ENCODE data around the gene LAP3.
"Not testable (repeated sequence)": the region's sequence is repeated elsewhere in the genome, so short reads cannot be mapped to it uniquely, and the experiment has no call there.

Gene LAP3

DNA sequence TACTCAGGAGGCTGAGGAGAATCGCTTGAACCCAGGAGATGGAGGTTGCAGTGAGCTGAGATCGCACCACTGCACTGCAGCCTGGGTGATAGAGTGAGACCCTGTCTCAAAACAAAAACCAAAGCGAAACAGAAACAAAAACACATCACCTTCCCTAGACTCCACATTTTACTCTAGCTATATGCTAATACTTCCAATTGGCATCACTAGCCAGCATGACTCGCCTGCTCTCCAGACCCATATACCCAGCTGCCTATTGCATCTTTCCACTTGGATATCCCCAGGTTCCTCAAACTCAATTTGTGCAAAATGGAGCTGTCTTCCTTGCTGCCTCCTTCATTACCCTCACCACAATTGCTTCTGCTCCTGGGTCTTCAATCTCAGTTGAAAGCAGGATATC, 22.4 kb upstream of the LAP3 start:
- ATAC-seq (ENCODE audit: low read depth), result no peak
- no peaks in the 10 kb centered on the region for H3K4me1 Mint-ChIP-seq
- no peaks in the 10 kb centered on the region for H3K36me3 Mint-ChIP-seq
- H3K27me3 Mint-ChIP-seq, result peaks cover 16% of the 10 kb centered on the region
- H3K27ac Mint-ChIP-seq, result no peak overlapping the region
- no peak for DNase-seq (ENCODE audit: low spot score in 2 of 2)
- H3K4me3 Mint-ChIP-seq, result no peak overlapping the region
- H3K9me3 Mint-ChIP-seq, result no peaks in the 10 kb centered on the region

DNA sequence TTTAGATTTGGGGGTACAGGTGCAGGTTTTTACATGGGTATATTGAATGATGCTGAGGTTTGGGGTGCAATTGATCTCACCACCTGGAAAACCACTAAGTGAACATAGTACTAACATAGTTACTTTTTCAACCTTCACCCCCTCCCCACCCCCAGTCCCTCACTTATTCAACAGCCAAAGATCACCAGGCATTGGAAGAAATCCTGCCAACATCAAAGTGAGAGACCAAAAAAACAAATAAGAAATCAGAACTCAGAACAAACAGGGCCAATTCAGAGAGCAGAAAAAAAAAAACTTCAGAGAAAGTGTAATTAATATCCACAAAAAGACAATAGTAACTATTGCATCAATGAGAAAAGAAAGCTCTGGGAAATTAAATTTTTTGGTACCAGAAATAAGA, 20.5 kb upstream of the LAP3 start:
- Mint-ChIP-seq H3K4me1 (no peaks in the 10 kb centered on the region), H3K4me3 (no peak overlapping the region), H3K27ac (no peak overlapping the region), H3K36me3 (no peaks in the 10 kb centered on the region), H3K9me3 (no peaks in the 10 kb centered on the region), H3K27me3 (peaks cover 13% of the 10 kb centered on the region)
- DNase-seq (ENCODE audit: low spot score in 2 of 2) (no peak), ATAC-seq (ENCODE audit: low read depth) (no peak)

DNA sequence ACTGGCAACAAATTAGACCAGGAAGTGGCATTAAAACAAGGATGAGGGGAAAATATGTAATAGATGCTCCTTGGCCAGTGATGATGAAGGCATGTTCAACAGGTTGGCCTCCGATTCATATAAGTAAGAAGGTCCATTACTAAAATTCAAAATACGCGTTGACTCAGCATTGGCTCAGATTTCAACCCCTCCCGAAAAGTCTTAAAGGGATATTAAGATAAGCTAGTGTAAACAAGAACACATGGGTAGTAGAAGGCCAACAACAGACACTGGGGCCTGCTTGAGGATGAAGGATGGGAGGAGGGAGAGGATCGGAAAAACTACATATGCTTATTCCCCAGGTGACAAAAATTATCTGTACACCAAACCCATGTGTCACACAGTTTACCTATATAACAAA, 19.1 kb upstream of the LAP3 start:
- DNase-seq (ENCODE audit: low spot score in 2 of 2) (no peak), ATAC-seq (ENCODE audit: low read depth) (no peak)
- H3K4me1 Mint-ChIP-seq, result no peaks in the 10 kb centered on the region
- H3K36me3 Mint-ChIP-seq, result no peaks in the 10 kb centered on the region
- no peak overlapping the region for H3K4me3 Mint-ChIP-seq
- peaks cover 9% of the 10 kb centered on the region for H3K27me3 Mint-ChIP-seq
- H3K9me3 Mint-ChIP-seq, result no peaks in the 10 kb centered on the region
- no peak overlapping the region for H3K27ac Mint-ChIP-seq

DNA sequence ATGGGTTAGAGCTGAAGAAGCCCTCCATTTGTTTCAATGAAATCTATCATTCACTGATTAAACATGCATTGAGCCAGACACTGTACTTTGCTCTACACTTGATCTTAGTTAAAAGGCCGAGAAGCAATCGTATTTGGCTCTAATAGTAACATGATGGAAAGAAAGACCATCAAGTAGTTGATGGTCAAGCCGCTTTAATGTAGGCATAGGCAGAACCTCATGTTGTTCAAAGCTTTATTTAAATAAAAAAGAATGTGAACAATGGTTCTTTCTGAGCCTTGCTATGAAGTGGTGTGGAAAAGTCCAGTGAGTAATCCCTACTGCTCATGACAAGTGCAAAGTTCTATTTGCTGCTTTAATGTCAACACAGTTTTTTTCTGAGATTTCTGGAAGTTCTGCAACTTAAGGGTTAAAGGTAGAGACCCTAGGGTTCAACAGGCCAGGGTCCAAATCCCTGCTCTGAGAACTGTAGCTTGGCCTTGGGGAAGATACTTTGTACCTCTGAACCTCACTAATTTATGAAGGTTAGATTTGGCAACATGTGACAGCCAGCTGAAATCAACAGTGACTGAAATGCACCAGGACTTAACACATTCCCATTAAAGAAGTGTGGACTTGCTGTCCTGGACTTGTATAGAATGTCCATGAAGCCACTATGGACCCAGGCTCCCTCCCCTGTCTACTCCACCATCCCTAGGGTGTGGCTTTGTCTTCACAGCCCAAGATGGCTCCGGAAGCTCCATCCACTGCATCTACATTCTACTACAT, 17.9 kb upstream of the LAP3 start:
- Mint-ChIP-seq H3K9me3 (no peaks in the 10 kb centered on the region), H3K27ac (no peak overlapping the region), H3K36me3 (no peaks in the 10 kb centered on the region), H3K4me1 (no peaks in the 10 kb centered on the region), H3K27me3 (peaks cover 9% of the 10 kb centered on the region), H3K4me3 (no peak overlapping the region)
- no peak for ATAC-seq (ENCODE audit: low read depth)
- no peak for DNase-seq (ENCODE audit: low spot score in 2 of 2)

DNA sequence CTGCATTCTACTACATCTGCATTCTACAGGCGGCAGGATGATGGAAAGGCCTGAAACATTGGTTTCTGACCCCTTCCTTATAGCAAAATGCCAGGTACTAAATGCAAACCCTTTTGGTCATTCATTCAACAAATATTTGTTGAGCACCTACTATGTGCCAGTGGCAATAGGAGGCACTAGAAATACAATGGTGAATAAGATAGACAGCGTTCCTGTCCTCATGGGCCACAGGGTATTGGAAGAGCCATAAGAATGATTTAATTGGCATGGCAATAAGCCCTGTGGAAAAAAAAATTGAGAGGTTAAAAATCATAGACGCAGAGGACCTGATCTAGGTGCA, 17.3 kb upstream of the LAP3 start:
- H3K4me1 Mint-ChIP-seq, result no peaks in the 10 kb centered on the region
- ATAC-seq (ENCODE audit: low read depth), result no peak
- no peak overlapping the region for H3K4me3 Mint-ChIP-seq
- H3K9me3 Mint-ChIP-seq, result no peaks in the 10 kb centered on the region
- no peaks in the 10 kb centered on the region for H3K36me3 Mint-ChIP-seq
- no peak for DNase-seq (ENCODE audit: low spot score in 2 of 2)
- H3K27ac Mint-ChIP-seq, result no peak overlapping the region
- H3K27me3 Mint-ChIP-seq, result peaks cover 9% of the 10 kb centered on the region

DNA sequence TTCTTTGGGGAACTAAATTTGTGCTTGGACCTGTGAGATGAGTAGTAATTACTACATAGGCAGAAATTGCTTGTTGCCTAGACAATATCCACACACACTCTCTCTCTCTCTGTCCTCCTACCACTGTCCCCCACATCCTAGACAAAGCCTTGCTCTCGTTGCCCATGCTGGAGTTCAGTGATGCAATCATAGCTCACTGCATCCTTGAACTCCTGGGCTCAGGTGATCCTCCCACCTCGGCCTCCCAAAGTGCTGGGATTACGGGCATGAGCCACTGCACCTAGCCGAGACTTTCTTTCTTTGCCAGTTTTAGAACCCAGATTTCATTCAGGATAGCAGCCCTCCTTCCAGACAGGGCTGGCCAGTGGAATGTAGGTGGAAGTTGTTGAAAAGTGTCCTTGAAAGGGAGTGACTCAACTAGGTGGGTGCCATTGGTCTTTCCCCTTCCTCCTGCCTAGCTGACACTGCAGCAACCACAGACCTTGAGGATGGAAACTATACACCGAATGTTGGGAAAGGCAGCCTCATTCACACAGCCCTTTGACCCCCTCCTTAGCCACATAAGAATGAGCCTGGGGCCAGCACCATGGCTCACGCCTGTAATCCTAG, 16.8 kb upstream of the LAP3 start:
- H3K27ac Mint-ChIP-seq, result no peak overlapping the region
- no peak overlapping the region for H3K4me3 Mint-ChIP-seq
- H3K36me3 Mint-ChIP-seq, result no peaks in the 10 kb centered on the region
- ATAC-seq (ENCODE audit: low read depth), result no peak
- no peak for DNase-seq (ENCODE audit: low spot score in 2 of 2)
- H3K27me3 Mint-ChIP-seq, result peaks cover 6% of the 10 kb centered on the region
- H3K9me3 Mint-ChIP-seq, result no peaks in the 10 kb centered on the region
- H3K4me1 Mint-ChIP-seq, result no peaks in the 10 kb centered on the region

DNA sequence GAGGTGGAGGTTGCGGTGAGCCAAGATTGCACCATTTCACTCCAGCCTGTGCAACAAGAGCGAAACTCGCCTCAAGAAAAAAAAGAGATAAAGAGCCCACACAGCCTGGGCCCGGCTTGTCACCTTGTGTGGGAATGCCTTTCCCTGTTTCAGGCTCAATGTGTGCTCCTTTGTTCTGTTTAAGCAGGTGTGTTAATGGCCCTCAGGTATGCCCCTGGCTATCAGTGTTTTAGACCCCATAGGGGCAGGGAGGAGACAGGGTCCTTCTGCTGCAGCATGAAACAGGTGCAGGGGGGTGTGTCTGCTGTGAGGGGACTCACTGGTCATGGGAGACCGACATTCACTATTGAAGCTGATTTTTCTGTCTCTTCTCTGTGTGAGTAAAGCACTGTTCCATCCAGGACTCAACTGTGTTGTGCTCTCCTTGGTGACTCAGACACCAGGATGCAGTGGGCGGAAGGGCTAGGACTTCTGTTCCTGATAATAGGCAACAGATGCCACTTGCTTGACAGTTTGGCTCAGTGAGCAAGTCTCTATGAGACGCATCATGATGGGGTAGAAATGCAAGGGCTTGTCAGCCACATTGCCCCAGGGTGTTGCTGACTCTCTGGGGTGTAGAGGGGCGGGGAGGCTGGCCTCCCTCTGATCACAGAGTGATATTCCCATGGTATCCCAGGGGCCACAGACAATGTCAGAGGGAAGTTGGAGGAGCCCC, 15.6 kb upstream of the LAP3 start:
- peaks cover 3% of the 10 kb centered on the region for H3K27me3 Mint-ChIP-seq
- ATAC-seq (ENCODE audit: low read depth), result no peak
- no peak overlapping the region for H3K4me3 Mint-ChIP-seq
- H3K36me3 Mint-ChIP-seq, result no peaks in the 10 kb centered on the region
- no peaks in the 10 kb centered on the region for H3K9me3 Mint-ChIP-seq
- no peak overlapping the region for H3K27ac Mint-ChIP-seq
- no peak for DNase-seq (ENCODE audit: low spot score in 2 of 2)
- no peaks in the 10 kb centered on the region for H3K4me1 Mint-ChIP-seq

DNA sequence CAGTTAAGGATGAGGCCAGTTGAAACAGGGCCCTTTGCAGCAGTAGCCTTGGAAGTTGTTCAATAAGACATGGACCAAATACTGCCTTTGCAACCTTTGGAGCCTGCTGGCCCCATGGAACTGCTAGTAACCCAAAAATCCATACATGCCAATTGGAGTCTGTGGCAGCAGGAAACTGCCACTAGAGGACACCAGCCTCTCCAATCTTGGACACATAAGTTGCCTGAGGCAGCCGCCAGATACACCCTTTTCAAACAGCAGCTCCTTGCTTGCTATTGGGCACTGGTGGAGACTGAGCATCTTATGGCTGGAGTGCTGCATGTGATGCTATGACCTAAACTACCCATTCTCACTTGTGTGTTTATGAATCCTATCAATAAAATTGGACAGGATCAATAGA, 14.8 kb upstream of the LAP3 start:
- DNase-seq (ENCODE audit: low spot score in 2 of 2) (no peak), ATAC-seq (ENCODE audit: low read depth) (no peak)
- Mint-ChIP-seq H3K27me3 (peaks cover 2% of the 10 kb centered on the region), H3K4me1 (no peaks in the 10 kb centered on the region), H3K27ac (no peak overlapping the region), H3K4me3 (no peak overlapping the region), H3K36me3 (no peaks in the 10 kb centered on the region), H3K9me3 (no peaks in the 10 kb centered on the region)

DNA sequence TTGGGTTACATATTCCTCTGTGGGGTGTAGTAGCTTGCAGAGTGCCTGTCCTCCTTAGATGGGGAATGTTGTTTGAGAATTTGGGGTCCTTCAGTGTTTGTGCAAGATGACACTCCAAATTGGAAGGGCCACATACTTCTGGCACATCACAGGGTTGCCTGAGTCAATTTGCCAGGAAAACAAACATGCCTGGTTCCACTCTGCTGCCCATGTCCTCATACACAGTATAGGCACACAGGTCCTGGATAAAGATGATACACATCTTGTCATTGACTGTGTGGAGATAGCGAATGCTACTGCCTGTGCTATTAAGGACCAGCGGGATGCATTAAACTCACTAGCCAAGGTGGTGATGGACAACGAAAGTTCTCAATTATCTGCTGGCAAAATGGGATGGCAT, 11.2 kb upstream of the LAP3 start:
- DNase-seq (ENCODE audit: low spot score in 2 of 2), result no peak
- Mint-ChIP-seq H3K4me1 (no peaks in the 10 kb centered on the region), H3K27ac (no peak overlapping the region), H3K9me3 (no peaks in the 10 kb centered on the region), H3K36me3 (no peaks in the 10 kb centered on the region), H3K4me3 (no peak overlapping the region), H3K27me3 (peaks cover 2% of the 10 kb centered on the region)
- ATAC-seq (ENCODE audit: low read depth), result no peak

DNA sequence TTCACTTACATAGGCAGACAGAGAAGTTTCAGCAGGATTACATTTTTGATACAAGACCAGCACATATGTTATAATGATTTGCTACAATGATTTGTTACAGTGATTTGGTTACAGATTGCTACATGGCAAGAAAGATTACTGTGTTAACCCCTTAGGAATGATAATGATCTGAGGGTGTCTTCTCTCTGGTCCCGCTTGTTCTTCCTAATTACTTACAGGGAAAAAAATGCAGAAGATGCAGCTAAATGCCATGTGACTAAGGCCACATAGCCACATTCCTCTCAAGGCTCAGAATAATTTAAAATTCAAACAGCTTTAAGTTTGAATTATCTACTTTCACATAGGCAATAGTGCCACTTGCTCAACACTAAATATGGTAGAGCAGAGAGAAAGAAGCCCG, 9.7 kb upstream of the LAP3 start:
- Mint-ChIP-seq H3K27ac (no peak overlapping the region), H3K4me1 (no peaks in the 10 kb centered on the region), H3K27me3 (peaks cover 2% of the 10 kb centered on the region), H3K4me3 (no peak overlapping the region), H3K9me3 (no peaks in the 10 kb centered on the region), H3K36me3 (no peaks in the 10 kb centered on the region)
- no peak for DNase-seq (ENCODE audit: low spot score in 2 of 2)
- no peak for ATAC-seq (ENCODE audit: low read depth)

DNA sequence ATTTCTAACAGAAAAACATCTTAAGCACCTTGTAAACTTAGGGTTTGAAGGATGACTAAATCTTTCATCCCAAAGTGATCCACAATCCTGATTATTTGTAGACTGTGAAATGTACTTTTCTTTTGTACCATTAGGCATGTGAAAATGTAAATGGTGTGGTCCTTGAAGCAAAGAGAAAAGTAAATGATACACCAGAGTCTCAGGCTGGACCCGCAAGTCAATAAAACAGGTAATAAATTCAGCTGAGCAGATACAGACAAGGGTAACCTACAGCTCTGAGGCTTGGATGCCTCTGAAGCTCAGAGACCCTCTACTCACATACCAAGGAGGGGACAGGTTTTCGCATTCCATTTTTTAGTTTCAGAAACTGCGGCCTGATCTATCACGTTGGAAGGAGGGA, 2.8 kb upstream of the LAP3 start:
- peaks cover 16% of the 10 kb centered on the region for H3K4me1 Mint-ChIP-seq
- H3K27ac Mint-ChIP-seq, result no peak overlapping the region
- DNase-seq (ENCODE audit: low spot score in 2 of 2), result no peak
- H3K36me3 Mint-ChIP-seq, result no peaks in the 10 kb centered on the region
- ATAC-seq (ENCODE audit: low read depth), result no peak
- H3K27me3 Mint-ChIP-seq, result peaks cover 2% of the 10 kb centered on the region
- no peaks in the 10 kb centered on the region for H3K9me3 Mint-ChIP-seq
- H3K4me3 Mint-ChIP-seq, result no peak overlapping the region

DNA sequence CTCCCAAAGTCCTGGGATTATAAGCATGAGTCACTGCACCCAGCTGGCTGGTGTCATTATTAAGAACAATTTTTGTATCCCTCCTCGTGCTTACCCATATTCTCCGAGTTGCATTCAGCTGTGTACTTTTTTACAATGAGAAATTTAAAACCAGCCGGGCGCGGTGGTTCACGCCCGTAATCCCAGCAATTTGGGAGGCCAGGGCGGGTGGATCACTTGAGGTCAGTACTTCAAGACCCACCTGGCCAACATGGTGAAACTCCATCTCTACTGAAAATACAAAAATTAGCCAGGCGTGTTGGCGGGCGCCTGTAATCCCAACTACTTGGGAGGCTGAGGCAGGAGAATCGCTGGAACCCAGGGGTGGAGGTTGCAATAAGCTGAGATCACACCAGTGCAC, 1.8 kb upstream of the LAP3 start:
- not testable (repeated sequence) for ATAC-seq (ENCODE audit: low read depth); H3K9me3 Mint-ChIP-seq; H3K36me3 Mint-ChIP-seq; H3K27ac Mint-ChIP-seq; H3K4me3 Mint-ChIP-seq; H3K27me3 Mint-ChIP-seq; DNase-seq (ENCODE audit: low spot score in 2 of 2)
- H3K4me1 Mint-ChIP-seq, result peaks cover 16% of the 10 kb centered on the region

DNA sequence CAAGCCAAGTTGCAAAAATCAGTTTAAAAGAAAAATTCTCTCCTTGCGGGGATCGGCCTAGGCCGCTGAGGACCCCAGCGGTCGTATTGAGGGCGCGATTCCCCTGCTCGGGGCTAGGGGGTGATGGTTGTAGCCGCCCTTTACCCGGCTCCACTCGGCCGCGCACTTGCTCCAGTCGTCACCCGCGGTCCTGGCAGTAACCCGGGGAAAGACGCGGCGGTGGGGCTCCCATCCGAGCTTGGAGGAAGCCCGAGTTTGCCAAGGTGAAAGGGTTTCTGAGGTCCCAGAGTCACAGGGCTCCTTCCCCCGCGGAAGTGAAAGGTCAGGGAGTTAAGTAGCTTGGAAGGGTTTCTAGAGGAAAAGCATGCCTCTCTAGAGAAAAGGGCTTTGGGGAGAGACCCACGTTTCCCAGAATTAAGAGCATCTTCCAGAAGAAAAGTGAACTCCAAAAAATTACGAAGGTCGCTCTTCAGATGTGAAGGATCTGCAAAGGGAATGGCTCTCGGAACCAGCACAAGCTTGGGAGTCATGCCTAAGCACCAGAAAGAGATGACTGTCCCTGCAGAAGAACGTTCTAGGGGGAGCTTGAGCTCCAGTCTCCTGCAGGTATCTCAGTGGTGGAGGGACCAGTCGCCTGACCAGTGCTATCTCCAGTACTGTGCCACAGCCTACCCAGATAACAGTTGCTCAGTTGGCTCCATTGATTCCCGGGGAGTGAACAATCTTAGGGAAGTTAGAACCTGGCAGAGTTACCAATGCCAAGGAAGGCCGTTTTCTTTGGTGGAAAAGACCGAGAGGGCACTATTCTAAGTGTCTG, 875 bp downstream of the LAP3 start:
- H3K27ac Mint-ChIP-seq, result peak overlapping the region; percentile 94
- H3K27me3 Mint-ChIP-seq, result no peaks in the 10 kb centered on the region
- H3K9me3 Mint-ChIP-seq, result no peaks in the 10 kb centered on the region
- DNase-seq (ENCODE audit: low spot score in 2 of 2) (peak in 1 of 2 donors; percentile 11), ATAC-seq (ENCODE audit: low read depth) (peak; percentile 6)
- peak overlapping the region; percentile 90 for H3K4me3 Mint-ChIP-seq
- peaks cover 2% of the 10 kb centered on the region for H3K36me3 Mint-ChIP-seq
- peaks cover 16% of the 10 kb centered on the region for H3K4me1 Mint-ChIP-seq

DNA sequence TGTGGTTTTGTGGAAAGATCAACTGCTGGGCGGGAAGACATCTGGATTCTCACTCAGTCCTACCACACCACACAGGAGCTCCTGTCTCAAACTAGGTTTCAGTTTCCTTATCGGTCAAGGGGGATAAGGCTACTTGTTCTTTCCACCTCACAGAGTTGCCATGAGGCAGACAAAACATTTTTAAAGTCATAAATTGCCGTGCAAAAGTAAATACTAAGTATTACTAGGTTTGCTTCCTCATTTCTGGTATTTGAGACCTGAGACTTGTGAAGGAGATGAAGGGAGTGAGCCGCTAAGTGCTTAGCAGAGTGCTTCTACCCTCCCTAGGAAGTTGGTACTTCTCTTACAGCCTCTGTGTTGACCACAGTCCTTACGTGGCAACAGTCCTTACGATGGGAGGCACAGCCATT, 1.5 kb downstream of the LAP3 start:
- peaks cover 16% of the 10 kb centered on the region for H3K4me1 Mint-ChIP-seq

More for the DNA sequence above, 1.5 kb downstream of the LAP3 start:
- H3K27ac Mint-ChIP-seq, result peak overlapping the region; percentile 94
- H3K4me3 Mint-ChIP-seq, result peak overlapping the region; percentile 90
- no peaks in the 10 kb centered on the region for H3K9me3 Mint-ChIP-seq
- no peaks in the 10 kb centered on the region for H3K27me3 Mint-ChIP-seq
- peaks cover 2% of the 10 kb centered on the region for H3K36me3 Mint-ChIP-seq
- no peak for DNase-seq (ENCODE audit: low spot score in 2 of 2)
- no peak for ATAC-seq (ENCODE audit: low read depth)
